ENCODE results near the gene RNASE12. TPM values are rescaled to one million over a fixed set of nuclear protein-coding genes. Genes with fewer than 3 reads are reported as not detected.
"Not testable (repeated sequence)": the region's sequence is repeated elsewhere in the genome, so short reads cannot be mapped to it uniquely, and the experiment has no call there.

RNASE12 gene
- total RNA-seq, 2 donors from 2014 or later: not detected

DNA sequence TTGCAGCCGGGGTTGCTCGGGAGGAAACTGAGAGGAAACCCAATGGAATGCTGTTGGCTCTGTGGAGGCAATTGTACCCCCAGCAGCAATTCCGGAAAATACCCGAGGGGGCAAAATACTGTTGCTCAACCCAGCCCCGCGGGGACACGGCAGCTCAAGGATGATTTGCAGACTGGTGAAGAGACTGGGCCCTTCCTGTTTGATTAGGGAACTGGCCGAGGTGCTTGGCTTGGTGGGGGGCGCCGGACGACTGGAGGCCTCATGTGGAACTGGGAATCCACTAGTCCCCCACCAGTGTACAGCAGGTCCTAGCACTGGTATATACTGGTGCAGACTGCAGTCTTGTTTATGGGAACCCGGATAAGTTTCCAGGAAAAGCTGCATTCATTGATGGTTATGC is 10.3 kb upstream of the RNASE12 start:
- intact Hi-C loops (cut with DNase I): loop anchor here (10.0 kb wide), 3 partner anchors 67 to 277 kb away; partner anchors contain the start of gene CCNB1IP1 (in 1 of the 2)

GRCh38 chr14:20597108-20597507 is 5.9 kb upstream of the RNASE12 start:
- no peak for DNase-seq (ENCODE audit: low spot score)
- intact Hi-C loops (cut with DNase I): no loop called here

More for the DNA sequence above, 10.3 kb upstream of the RNASE12 start:
- no peak for DNase-seq (ENCODE audit: low spot score)

- intact Hi-C loops (cut with DNase I); DNase-seq (ENCODE audit: low spot score): not testable (repeated sequence)
Measured at GRCh38 chr14:20595726-20596125, 4.5 kb upstream of the RNASE12 start.

DNA sequence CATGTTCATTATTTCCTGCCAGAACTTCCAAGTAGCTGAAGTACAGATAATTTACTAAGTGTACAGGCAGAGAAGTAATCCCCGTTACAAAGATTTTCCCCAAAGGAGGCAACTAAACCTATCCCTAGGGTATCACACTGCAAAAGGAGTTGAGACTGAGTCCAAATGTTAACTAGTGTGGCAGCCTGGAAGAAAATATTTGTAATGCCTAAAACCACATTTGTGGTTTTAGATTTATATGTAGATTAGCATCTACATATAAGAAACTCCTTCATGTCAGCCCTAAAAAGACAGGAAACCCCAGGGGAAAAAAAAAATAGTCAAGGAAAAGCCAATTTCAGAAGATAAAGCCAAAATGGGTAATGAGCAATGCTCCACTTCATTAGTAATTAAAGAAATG is 1.4 kb upstream of the RNASE12 start:
- intact Hi-C loops (cut with DNase I): no loop called here
- no peak for DNase-seq (ENCODE audit: low spot score)

DNA sequence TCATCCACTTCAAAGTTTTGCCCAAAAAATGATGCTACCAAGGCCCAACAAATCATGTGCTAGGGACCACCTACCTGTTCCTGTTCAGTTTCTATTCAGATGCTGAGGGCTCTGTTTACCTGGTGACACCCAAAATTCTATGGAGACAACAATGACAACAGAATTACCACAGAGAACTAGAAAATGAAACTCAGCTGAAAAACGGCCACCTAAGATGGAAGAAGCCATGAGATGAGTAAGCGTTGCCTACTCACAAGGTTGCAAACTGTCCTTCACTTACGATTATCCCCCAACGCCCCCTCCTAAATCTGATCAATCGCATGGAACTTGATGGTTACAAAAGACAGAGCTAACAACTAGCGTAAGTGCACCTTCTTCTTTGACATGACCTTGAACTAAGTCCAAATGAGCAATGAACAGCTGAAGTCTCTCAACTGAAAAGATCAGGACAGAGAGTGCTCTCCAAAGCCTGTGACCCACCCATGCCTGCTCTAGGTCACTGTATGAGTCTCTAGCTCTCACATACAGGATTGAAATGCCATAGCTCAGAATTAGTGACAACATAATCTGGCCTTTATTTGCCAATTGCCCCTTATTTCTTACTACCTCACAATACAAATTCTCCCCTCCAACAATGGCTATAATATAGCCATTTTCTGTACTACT is 3.6 kb downstream of the RNASE12 start, which contains the start of gene RNASE11:
TSS of gene RNASE11 (minus strand) at position 513 of the 666 bp plus-strand sequence.
- DNase-seq (ENCODE audit: low spot score): no peak
- intact Hi-C loops (cut with DNase I): no loop called here

DNA sequence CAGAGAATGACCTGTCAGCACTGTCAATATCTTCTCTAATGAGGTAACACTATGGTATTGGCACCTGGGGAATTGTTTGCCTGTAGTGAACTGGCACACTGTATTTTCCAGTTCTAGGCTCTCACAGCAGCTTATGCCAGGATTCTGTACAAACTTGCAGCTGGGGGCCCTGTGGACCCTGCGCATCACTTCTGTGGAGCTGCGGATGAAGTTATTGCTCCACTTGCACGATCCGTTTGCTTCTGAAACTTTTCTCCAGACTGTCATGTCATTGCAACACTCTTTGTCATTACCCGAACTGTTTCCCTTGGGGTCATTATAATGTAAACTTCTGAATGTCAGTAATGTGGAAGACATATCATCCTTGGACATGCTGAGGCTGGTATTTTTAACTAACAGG is 7.3 kb downstream of the RNASE12 start:
- intact Hi-C loops (cut with DNase I): no loop called here

GRCh38 chr14:20583142-20583541 is 8.0 kb downstream of the RNASE12 start:
- intact Hi-C loops (cut with DNase I): no loop called here
- no peak for DNase-seq (ENCODE audit: low spot score)

More for the DNA sequence above, 7.3 kb downstream of the RNASE12 start:
- no peak for DNase-seq (ENCODE audit: low spot score)

- no peak for DNase-seq (ENCODE audit: low spot score)
- intact Hi-C loops (cut with DNase I): no loop called here
Measured at GRCh38 chr14:20580242-20580641, 10.9 kb downstream of the RNASE12 start.

GRCh38 chr14:20578784-20579502 is 12.2 kb downstream of the RNASE12 start:
- intact Hi-C loops (cut with DNase I): no loop called here
- no peak for DNase-seq (ENCODE audit: low spot score)

DNA sequence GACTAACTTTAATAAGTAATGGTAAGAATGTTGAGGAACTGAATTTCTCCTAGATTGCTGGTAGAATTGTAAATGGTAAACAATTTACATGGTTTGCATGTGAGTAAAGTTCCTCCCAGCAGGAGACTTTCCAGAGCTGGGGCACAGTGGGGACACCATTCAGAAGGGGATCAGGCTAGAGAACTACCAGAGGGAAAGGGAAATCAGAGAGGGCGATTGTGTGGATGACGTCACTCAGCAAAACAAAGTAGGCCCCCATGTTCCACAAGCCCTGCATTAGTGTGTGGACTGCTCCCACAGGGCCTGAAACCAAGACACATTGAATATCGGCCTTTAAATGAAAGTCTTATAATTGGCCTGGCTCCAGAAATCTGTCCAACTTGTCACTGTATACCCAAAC is 12.9 kb downstream of the RNASE12 start:
- intact Hi-C loops (cut with DNase I): no loop called here
- DNase-seq (ENCODE audit: low spot score): no peak

DNA sequence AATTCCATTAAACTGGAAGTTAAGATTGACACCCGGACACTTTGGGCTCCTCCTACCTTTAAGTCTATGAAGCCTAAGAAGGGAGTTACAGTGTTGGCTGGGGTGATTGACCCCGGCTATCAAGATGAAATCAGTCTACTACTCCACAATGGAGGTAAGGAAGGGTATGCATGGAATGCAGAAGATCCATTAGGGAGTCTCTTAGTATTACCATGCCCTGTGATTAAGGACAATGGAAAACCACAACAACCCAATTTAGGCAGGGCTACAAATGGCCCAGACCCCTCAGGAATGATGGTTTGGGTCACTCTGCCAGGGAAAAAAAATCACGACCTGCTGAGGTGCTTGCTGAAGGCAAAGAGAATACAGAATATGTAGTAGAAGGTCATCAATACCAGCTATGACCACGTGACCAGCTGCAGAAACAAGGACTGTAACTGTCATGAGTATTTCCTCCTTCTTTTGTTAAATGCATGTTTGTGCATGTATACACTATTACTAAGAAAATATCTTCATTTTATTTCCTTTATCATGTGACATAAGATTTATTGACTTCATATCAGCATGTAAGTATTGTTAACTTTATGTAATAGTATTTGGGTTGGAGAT is 18.7 kb downstream of the RNASE12 start:
- intact Hi-C loops (cut with DNase I); DNase-seq (ENCODE audit: low spot score): not testable (repeated sequence)

- DNase-seq (ENCODE audit: low spot score); intact Hi-C loops (cut with DNase I): not testable (repeated sequence)
Measured at GRCh38 chr14:20570720-20571119, 20.5 kb downstream of the RNASE12 start.

DNA sequence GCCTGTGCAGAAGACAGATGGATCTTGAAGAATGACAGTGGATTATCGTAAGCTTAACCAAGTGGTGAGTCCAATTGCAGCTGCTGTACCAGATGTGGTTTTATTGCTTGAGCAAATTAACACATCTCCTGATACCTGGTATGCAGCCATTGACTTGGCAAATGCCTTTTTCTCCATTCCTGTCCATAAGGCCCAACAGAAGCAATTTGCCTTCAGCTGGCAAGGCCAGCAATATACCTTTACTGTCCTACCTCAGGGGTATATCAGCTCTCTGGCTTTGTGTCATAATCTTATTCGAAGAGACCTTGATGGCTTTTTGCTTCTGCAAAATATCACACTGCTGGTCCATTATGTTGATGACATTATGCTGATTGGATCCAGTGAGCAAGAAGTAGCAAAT is 21.3 kb downstream of the RNASE12 start:
- DNase-seq (ENCODE audit: low spot score); intact Hi-C loops (cut with DNase I): not testable (repeated sequence)

DNA sequence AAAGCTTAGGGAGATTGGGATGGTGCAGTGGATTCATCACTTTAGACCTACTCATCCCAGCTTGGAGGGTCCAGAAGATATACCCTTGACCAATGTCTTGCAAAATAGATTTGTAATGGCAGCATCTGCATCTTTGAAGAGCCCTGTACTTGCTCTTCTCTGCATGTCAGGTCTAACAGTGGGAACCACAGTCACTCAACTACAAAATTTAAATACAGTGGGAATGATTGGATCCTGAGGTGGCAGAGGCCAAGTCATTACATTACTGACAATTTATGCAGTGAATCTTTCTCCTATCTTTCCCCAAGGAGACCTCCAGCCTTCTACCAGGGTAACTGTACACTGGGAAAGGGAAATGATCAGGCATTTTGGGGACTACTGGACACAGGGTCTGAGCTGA is 22.1 kb downstream of the RNASE12 start:
- no peak for DNase-seq (ENCODE audit: low spot score)
- intact Hi-C loops (cut with DNase I): no loop called here

- intact Hi-C loops (cut with DNase I): no loop called here
Measured at GRCh38 chr14:20568393-20568792, 22.8 kb downstream of the RNASE12 start.

GRCh38 chr14:20567199-20567598 is 24.0 kb downstream of the RNASE12 start:
- intact Hi-C loops (cut with DNase I); DNase-seq (ENCODE audit: low spot score): not testable (repeated sequence)

More at GRCh38 chr14:20568393-20568792, 22.8 kb downstream of the RNASE12 start:
- DNase-seq (ENCODE audit: low spot score): no peak

- intact Hi-C loops (cut with DNase I): no loop called here
- DNase-seq (ENCODE audit: low spot score): no peak
Measured at GRCh38 chr14:20564501-20564997, 26.6 kb downstream of the RNASE12 start.

DNA sequence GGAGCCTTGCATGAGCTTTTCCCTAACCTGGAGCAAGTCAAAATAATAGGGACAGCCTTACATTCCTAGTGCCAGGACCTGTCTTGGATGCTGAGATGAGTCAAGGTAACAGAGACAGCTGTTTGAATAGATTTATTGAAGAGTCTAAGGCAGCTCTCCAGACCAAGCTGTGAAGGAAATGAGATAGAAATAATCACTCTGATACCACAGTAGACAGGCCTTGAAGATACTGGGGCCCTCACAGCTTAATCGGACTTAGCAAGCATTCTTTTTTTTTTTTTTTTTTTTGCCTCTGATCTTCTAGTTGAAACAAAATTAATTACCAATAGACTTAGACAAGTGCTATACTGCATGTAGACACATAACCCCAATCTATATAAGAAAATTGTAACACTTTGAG is 27.2 kb downstream of the RNASE12 start:
- DNase-seq (ENCODE audit: low spot score): no peak
- intact Hi-C loops (cut with DNase I): no loop called here

GRCh38 chr14:20560961-20561360 is 30.2 kb downstream of the RNASE12 start, which contains the start of gene RNASE9:
RNASE9 (minus strand) TSS chr14:20561047.
- intact Hi-C loops (cut with DNase I): no loop called here
- DNase-seq (ENCODE audit: low spot score): no peak

DNA sequence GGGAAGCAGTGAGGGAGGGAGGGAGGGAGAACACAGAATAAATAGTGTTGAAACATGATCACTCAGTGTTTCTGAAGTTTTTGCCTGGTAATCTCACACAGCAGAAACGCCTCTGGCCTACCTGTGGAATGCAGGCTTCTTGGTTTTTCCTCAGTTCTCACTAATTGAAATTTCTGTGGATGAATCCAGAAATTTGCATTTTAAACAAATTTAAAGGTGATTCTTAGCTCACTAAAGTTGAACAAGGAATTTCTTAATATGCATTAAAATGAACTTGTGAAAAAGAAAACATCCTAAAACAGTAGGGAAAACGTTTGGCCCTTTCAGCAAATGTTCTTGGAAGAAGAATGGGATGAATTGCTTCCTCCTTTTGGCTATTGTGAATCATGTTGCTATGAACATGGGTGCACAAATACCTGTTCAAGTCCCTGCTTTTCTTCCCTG is 31.7 kb downstream of the RNASE12 start:
- no peak for DNase-seq (ENCODE audit: low spot score)
- intact Hi-C loops (cut with DNase I): no loop called here
